Adrenal gland (tissue), 12 donors: ENCODE measurements around the gene PPP1R16B. TPM values are rescaled to one million over a fixed set of nuclear protein-coding genes. Genes with fewer than 3 reads are reported as not detected.

Experiments used
- DNase-seq, 7 donors: peaks; one replicate each; pipeline ENCODE4 v3.0.0-alpha.2; 2019 to 2020
- H3K27ac ChIP-seq, 5 donors: fragments of 200-600 bp; sonication (generic) in 4 of 5; 1 replicate in 3 of 5; 2 replicates in 2 of 5; pipeline versions ENCODE4 v1.5.1 to v1.8.0; 2016 to 2020; ENCODE audit warnings: mild to moderate bottlenecking in 1 of 5
- H3K27me3 ChIP-seq: fragments of 200-600 bp; 2 replicates; pipeline ENCODE4 v1.8.0; 2021
- H3K36me3 ChIP-seq, 2 donors: fragments of 200-600 bp; replicated peaks in 1 of 2; 1 replicate in 1 of 2; 2 replicates in 1 of 2; pipeline versions ENCODE4 v1.5.1 to v1.8.0; 2018 to 2022
- H3K4me1 ChIP-seq, 2 donors: fragments of 200-600 bp; replicated peaks in 1 of 2; 1 replicate in 1 of 2; 2 replicates in 1 of 2; pipeline versions ENCODE4 v1.5.1 to v1.8.0; 2018 to 2021
- H3K4me3 ChIP-seq, 4 donors: fragments of 200-600 bp; sonication (generic) in 3 of 4; one replicate each; pipeline ENCODE4 v1.5.1; 2016 to 2018
- H3K9me3 ChIP-seq, 3 donors: fragments of 200-600 bp; sonication (generic) in 1 of 3; replicated peaks in 1 of 3; 1 replicate in 2 of 3; 2 replicates in 1 of 3; pipeline versions ENCODE4 v1.5.1 to v1.8.0; 2016 to 2021
- POLR2A ChIP-seq, 2 donors: fragments of 450-650 bp; IDR thresholded peaks; one replicate each; pipeline ENCODE4 v1.6.1; 2017; ENCODE audit warnings: antibody characterized with exemption in 2 of 2, mild to moderate bottlenecking in 2 of 2, moderate library complexity in 1 of 2
- WGBS, 4 donors: extraction: QIAGEN DNeasy Blood & Tissue Kit in 2 of 4; methylation state at CpG; one replicate each; pipeline versions ENCODE4 v1.1.5 to v1.1.7; 2013 to 2017; 5-methylcytosine and 5-hydroxymethylcytosine counted together
- intact Hi-C, 2 donors: fragments of 100-400 bp; cut with DNase I; formaldehyde crosslinking; loops; one replicate each; pipeline versions ENCODE4 v1.14.1 to v1.15.0; 2022 to 2023
- polyA plus RNA-seq, 3 donors: library from polyadenylated mRNA; stranded (reverse); fragments of 200-250 nt in 2 of 3; fragments of 350-450 nt in 1 of 3; fragmentation: Illumina TruSeq in 1 of 3; extraction: RNeasy Lipid Tissue Mini Kit (QIAGEN cat#74804) in 1 of 3; gene quantifications; one replicate each; pipeline ENCODE4 v1.2.3, GENCODE V29; 2013 to 2014
- total RNA-seq, 9 donors: library from RNA; depleted of rRNA in 4 of 9; stranded (reverse); fragments of >200 nt in 4 of 9; fragments of 120-200 nt in 1 of 9; fragmentation: NEBNext Ultra II Directional in 1 of 9; extraction: Animal tissue kit (Norgen Biotek cat#: 25700) in 1 of 9; gene quantifications; one replicate each; pipeline versions ENCODE4 v1.1.0 to v1.2.4, GENCODE V29; 2013 to 2023
- TF ChIP-seq, protein P1 (sequence below), 6 experiments: fragments of 450-650 bp in 4 of 6; fragments of 200-600 bp in 2 of 6; sonication (generic) in 1 of 6; IDR thresholded peaks; 1 replicate in 5 of 6; 2 replicates in 1 of 6; pipeline versions ENCODE4 v1.5.1 to v1.8.0; 2016 to 2021; ENCODE audit warnings: antibody characterized with exemption in 6 of 6, mild to moderate bottlenecking in 2 of 6, moderate library complexity in 1 of 6
- donor health status: healthy with polysubstance abuse.
- donor health status: Bipolar disorder and iron deficiency.
- donor health status: DM: yes; HTN: yes; CAD: no.
- donor health status: DM: no; HTN: no; CAD: no.
- donor health status: DM: no; HTN: no; CAD: no.
- donor health status: DM: yes; HTN: yes; CAD: no.

Gene PPP1R16B
- total and polyA plus RNA-seq, 12 donors = 1.8 to 18.3 (median 9.2) TPM

DNA sequence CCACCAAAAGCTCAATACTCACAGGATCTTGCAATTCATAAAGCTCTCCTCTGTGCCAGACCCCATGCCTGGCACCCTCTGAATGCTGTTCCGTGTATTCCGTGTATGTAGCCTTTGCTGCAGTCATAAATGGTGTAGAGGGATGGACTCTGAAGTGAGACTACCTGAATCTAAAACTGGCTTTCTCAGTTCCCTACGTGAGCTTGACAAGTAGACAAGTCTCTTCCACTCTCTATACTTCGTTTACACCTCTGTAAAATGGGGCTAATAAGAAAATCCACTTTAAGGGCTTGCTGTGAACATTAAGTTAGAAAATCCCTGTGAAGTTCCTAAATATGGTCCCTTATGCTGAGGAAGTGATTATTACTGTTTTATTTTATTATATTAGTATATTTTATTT lies 31.5 kb downstream of the PPP1R16B start:
- no peaks in the 10 kb centered on the region for H3K27me3 ChIP-seq
- TF ChIP-seq POLR2A (IDR thresholded peaks at IDR 0.05) = no peak
- TF ChIP-seq, protein P1, sequence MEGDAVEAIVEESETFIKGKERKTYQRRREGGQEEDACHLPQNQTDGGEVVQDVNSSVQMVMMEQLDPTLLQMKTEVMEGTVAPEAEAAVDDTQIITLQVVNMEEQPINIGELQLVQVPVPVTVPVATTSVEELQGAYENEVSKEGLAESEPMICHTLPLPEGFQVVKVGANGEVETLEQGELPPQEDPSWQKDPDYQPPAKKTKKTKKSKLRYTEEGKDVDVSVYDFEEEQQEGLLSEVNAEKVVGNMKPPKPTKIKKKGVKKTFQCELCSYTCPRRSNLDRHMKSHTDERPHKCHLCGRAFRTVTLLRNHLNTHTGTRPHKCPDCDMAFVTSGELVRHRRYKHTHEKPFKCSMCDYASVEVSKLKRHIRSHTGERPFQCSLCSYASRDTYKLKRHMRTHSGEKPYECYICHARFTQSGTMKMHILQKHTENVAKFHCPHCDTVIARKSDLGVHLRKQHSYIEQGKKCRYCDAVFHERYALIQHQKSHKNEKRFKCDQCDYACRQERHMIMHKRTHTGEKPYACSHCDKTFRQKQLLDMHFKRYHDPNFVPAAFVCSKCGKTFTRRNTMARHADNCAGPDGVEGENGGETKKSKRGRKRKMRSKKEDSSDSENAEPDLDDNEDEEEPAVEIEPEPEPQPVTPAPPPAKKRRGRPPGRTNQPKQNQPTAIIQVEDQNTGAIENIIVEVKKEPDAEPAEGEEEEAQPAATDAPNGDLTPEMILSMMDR (IDR thresholded peaks at IDR 0.05) = no peak
- no peak overlapping the region for H3K4me3 ChIP-seq
- no peaks in the 10 kb centered on the region for H3K4me1 ChIP-seq
- 82 to 90% (median 90%) methylated on average over 4 of the region's 4 CpGs for WGBS, 4 donors
- DNase-seq = no peak
- intact Hi-C loops = no loop called here
- H3K36me3 ChIP-seq = no peaks in the 10 kb centered on the region
- no peaks in the 10 kb centered on the region for H3K9me3 ChIP-seq
- no peak overlapping the region for H3K27ac ChIP-seq

DNA sequence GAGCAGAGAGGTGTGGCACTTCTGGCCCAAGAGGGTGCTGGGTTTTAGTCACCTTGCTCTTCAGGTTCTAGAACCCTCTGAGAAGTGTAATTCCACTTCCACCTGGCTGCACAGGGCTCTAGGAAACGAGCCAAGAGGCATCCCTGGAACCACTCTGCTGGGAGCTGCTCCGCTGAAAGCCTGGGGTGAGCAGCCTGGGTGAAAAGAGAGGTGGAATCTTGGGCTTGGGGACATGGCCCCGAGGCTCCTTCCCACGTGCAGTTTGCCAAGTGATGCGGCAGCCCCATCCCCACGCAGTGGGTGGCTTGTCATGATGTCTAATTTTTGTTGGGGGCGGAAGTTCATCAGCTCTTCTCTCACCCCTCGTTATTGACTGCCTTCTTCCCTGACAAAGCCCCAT lies 32.8 kb downstream of the PPP1R16B start:
- Histone ChIP-seq H3K36me3 (no peaks in the 10 kb centered on the region), H3K4me1 (peaks cover 0 to 4% of the 10 kb centered on the region in 2 donors), H3K9me3 (no peaks in the 10 kb centered on the region), H3K27ac (no peak overlapping the region), H3K4me3 (no peak overlapping the region), H3K27me3 (no peaks in the 10 kb centered on the region)
- intact Hi-C loops = no loop called here
- WGBS, 4 donors = 73 to 87% (median 80%) methylated on average over 7 to 8 of the region's 8 CpGs
- DNase-seq = no peak
- TF ChIP-seq, protein P1 (IDR thresholded peaks at IDR 0.05) = no peak
- TF ChIP-seq POLR2A (IDR thresholded peaks at IDR 0.05) = no peak

DNA sequence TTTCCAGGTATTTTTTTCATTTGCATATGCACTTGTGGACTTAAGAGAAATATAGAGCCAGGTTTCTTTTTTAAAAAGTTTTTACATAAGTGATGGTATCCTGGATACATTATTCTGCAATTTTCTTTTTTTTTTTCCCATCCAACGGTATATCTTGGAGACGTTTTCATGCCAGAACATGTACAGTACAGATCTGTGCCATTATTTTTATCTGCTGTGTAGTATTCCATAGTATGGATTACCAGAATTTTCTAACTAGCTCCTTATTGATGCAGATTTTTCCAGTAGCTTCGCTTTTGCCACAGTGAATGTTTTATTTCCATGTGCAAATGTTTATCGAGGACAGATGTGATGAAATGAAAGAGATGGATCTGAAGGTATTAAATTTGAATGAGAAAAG lies 34.1 kb downstream of the PPP1R16B start:
- TF ChIP-seq, protein P1 (IDR thresholded peaks at IDR 0.05) = no peak
- no peak for TF ChIP-seq POLR2A (IDR thresholded peaks at IDR 0.05)
- WGBS, 4 donors = 70 to 87% (median 80%) methylated on average over 4 of the region's 4 CpGs
- DNase-seq = no peak
- Histone ChIP-seq H3K9me3 (no peaks in the 10 kb centered on the region), H3K4me3 (no peak overlapping the region), H3K27ac (peak overlapping the region in 1 of 5 donors; percentile 40), H3K27me3 (no peaks in the 10 kb centered on the region), H3K36me3 (no peaks in the 10 kb centered on the region), H3K4me1 (peaks cover 0 to 4% of the 10 kb centered on the region in 2 donors)
- intact Hi-C loops = no loop called here

DNA sequence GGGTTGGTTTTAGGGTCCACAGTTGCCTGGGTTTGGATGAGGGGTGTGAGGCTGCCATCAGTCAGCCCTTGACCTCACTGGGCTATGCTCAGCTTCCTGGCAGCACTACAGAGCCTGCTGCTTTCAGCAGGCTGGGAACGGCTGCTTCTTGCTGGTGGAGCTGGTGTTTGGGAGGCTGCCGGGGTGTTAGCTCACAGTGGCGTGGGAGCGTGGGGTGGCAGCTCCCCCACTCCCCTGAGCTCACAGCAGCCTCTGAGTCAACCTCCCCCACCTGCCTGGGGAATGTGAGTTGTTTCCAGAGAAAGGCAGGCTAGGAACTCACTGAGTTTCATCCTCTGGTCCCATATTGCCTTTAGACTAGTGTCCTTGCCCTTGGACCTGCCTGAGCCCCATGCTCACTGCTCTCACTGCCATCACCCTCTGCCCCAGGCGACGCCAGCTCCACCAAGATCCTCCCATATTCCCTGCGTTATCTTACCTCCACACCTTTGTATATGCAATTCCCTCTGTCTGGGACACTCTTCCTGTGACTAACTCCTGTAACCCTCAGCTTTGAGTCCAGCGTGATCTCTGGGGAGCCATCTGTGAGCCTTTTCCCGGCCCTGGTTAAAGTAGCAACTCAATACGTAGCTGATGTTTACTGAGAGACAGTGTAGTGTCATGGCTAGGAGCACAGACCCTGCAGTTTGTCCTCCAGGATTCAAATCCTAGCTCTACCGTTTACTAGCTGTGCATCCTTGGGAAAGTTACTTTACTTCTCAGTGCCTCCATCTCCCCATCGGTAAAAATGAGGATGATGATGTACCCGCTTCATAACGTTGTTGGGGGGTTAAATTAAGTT lies 34.8 kb downstream of the PPP1R16B start:
- TF ChIP-seq, protein P1 (IDR thresholded peaks at IDR 0.05) = no peak
- no peak for TF ChIP-seq POLR2A (IDR thresholded peaks at IDR 0.05)
- Histone ChIP-seq H3K27me3 (no peaks in the 10 kb centered on the region), H3K27ac (peak overlapping the region in 1 of 5 donors; percentile 40), H3K4me3 (no peak overlapping the region), H3K9me3 (no peaks in the 10 kb centered on the region), H3K4me1 (peaks cover 0 to 4% of the 10 kb centered on the region in 2 donors), H3K36me3 (no peaks in the 10 kb centered on the region)
- 64 to 76% (median 71%) methylated on average over 12 to 14 of the region's 14 CpGs for WGBS, 4 donors
- DNase-seq = no peak
- intact Hi-C loops = no loop called here
